HG02938 (cell line): ENCODE data around the gene NFASC.

Experiments
- ATAC-seq: cut with Tn5 transposase; IDR thresholded peaks from one replicate; pipeline ENCODE4 v1.9.1; 2021; ENCODE audit warnings: mild to moderate bottlenecking, moderate library complexity; ENCODE audit not compliant: unreplicated experiment

NFASC gene

DNA sequence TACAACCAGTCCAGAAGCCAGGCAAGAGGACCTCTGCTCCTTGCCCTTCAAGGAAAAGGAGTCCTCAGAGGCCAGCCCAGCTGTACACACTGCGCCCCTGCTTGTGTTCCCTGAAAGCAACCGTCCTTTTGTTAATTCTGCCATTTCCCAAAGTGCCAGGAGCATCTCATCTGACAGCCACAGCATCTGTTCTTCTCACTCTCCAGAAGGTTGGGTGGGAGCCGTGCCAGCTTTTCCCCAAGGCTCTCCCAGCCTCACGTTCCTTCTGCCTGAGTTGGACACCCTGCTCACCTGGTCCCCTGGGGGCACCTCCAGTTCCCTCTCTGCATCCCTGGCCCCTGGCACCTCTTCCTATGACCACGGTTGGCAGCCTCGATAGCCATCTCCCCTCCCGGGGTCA is 161.8 kb downstream of the NFASC start:
- ATAC-seq: no peak

DNA sequence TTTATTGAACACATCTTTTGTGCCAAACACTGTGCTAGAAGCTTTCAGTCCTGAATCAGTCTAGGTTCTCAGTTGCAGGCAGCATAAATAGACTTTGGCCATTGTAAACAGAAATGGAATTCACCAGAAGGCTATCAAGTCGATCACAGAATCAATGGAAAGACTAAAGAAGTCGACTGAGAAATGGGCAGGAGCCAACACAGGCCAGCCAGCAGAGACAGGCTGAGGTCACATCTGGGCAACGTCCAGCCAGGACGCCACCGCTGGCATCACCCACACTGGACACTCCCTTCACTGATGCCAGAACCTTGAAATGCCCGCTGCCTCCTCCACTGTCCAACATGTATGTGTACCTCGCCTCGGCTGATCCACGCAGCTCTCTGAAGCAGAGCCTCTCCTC is 166.9 kb downstream of the NFASC start:
- ATAC-seq: no peak

DNA sequence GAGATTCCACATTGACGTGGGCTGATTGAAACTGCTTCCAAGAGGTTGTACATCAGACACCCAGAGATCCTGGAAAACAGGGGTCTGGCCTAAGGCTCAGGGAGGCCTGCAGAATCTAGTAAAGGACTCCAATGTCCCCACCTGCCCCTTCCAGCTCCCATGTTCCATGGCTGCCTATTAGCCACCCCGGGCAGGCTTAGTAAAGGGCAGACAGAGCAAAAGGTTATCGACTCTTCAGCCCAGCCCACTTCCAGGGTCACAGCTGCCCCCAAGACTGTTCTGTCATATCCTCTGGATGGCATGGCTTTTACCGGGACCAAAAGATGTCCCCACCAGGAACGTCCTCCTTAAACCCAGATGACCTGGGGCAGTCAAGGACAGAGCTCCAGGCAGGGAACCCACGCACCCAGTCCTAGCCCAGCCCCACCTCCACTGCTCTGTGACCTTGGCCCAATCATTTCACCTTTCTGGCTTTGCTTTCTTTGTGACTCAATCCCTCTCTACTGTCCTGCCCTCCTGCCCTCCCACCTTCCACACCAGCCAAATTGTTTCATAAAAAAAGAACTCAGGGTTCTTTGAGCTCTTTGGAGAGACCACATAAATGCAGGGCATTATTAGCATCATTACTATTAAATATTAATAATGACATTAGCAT is 167.6 kb downstream of the NFASC start:
- no peak for ATAC-seq

GRCh38 chr1:205041001-205041715 is 170.5 kb downstream of the NFASC start:
- ATAC-seq: no peak

GRCh38 chr1:205041998-205042910 is 171.6 kb downstream of the NFASC start:
- ATAC-seq: no peak

- ATAC-seq: no peak
Observed at GRCh38 chr1:205042911-205043806, 172.5 kb downstream of the NFASC start, which contains the start of gene CNTN2. Gene CNTN2 (plus strand): TSS chr1:205043212. CDS start chr1:205053186, 9,974 bp downstream.

DNA sequence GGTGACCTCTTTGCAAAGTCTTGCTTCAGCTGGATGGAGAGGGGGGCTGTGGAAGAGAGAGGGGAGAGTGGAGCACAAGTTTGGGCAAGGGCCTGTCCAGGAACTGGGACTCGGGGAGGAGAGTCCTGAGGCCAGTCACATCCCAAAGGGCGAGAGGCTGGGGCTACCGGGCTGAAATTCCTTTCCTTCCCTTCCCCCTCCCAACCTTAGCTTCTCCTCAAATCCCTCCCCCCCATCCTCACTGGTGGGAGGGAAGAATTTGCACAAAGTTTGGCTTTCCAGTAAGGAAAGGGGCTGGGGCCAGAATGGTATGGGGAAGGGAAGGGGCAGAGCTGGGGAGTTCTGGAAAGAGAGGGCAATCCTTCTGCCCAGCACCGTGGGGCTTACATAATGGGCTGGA is 173.2 kb downstream of the NFASC start:
- no peak for ATAC-seq

GRCh38 chr1:205044741-205045140 is 174.1 kb downstream of the NFASC start:
- ATAC-seq: no peak

DNA sequence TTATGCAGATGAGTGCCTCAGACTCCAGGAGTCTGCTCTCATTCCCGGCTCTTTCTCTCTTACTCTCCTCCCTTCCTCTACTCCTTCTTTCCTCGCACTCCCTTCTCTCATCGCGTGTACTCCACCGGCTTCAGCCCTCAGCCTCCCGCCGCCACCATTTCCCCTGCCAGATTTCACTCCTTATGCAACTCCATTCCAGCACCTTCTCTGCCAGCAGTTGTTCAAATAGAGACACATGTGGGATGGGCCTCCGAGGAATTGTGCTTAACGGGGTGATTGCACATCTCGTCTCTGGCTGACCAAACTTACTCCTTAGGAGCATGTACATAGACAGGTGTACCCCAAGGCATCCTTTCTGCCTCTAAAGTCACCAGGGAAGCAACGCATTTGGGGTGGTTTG is 174.5 kb downstream of the NFASC start:
- ATAC-seq: no peak

DNA sequence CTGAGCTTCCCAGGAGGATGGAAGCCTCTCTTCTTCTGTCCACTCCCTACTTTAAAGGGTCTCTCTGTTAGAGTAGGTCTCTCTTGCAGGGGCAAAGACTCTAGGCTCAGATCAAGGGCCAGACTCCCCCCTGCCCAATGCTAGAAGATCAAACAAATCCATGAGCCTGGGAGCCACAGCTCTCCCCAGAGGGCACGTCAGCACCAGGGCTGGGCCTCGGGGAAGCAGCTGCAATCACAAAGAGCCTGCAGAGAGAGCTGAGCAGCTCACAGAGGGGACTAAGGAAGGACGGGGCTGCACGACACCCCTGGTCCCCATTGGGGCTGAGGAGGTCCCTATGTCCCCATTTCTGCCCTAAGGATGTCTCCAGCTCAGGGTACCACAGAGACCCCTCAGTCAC is 176.2 kb downstream of the NFASC start:
- no peak for ATAC-seq

DNA sequence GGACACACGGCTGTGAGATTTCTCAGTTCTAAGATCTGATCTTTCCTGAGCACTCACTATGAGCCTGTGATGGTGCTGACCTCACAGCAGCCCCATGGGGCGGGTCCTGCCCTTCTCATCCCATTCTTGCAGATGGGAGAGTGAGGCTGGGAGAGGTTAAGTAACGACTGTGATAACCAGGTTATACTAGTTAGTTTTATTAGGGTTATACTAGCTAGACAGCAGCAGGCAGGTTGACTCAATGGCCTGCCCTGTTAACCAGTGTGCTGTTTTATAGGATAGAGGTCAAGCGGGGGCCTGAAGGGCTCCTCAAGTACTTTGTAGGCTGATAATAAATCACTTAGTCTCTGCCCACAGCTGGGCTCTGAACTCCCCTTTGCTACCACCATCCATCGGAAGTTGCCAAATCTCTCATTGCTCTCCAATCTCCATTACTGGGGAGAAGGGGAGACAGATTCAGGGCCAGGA is 177.1 kb downstream of the NFASC start:
- ATAC-seq: no peak

GRCh38 chr1:205048382-205048781 is 177.7 kb downstream of the NFASC start:
- no peak for ATAC-seq

GRCh38 chr1:205049479-205049878 is 178.8 kb downstream of the NFASC start:
- ATAC-seq: no peak

DNA sequence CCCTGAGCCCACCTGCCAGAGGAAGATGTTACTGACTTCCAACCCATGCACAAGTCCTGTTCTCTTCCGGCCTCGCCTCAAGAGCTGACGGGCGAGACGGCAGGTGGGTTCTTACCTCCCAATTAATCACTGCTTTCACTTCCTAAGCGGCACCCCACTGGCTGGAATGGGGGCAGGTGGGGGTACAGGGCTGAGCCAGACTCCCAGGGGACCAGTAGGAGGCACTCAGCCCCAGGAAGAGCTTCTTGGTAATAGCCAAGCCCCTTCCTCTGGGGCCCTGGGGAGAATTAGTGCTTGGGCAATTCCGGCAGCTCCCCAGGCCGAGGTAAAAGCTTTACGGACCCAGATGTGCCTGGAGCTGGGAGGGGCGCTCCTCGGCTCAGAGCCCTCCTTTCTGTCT is 182.0 kb downstream of the NFASC start:
- no peak for ATAC-seq

DNA sequence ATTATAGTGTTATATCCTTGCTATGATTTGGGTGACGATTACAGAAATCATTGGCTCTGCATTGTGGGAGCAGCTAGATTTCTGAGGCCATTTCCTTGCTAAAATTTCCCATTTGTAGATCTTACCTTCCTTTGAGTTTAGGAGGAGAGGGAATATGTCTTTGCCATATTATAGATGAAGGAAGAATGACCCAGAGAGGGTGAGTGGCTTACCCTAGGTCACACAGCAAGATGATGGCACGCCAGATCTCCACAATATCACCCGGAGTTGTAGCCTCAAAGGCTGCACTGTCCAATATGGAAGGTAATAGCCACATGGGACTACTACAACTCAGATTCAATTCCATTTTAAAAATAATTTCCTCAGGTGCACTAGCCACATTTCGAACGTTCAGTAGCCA is 182.6 kb downstream of the NFASC start:
- no peak for ATAC-seq

DNA sequence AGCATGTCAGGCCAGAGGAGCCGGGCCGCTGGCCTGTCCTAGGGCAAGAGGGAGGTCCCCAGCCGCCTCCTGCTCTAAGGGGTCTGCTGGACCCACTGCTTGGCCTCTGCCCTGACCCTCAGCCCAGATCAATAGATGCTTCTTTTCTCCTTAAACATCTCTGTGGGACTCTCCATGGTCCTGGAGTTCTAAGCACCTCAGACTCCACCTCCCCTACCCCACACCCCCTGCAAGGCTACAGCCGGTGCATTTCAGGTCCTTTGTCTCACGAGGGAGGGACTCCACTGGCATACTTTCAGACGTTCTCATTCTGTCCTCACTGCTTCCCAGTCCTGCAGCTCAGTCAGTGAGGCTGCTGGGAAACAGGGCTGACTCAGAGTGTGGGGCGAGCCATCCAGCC is 183.4 kb downstream of the NFASC start:
- ATAC-seq: no peak

GRCh38 chr1:205056188-205056611 is 185.5 kb downstream of the NFASC start:
- ATAC-seq: no peak

GRCh38 chr1:205056956-205057568 is 186.4 kb downstream of the NFASC start:
- ATAC-seq: no peak

DNA sequence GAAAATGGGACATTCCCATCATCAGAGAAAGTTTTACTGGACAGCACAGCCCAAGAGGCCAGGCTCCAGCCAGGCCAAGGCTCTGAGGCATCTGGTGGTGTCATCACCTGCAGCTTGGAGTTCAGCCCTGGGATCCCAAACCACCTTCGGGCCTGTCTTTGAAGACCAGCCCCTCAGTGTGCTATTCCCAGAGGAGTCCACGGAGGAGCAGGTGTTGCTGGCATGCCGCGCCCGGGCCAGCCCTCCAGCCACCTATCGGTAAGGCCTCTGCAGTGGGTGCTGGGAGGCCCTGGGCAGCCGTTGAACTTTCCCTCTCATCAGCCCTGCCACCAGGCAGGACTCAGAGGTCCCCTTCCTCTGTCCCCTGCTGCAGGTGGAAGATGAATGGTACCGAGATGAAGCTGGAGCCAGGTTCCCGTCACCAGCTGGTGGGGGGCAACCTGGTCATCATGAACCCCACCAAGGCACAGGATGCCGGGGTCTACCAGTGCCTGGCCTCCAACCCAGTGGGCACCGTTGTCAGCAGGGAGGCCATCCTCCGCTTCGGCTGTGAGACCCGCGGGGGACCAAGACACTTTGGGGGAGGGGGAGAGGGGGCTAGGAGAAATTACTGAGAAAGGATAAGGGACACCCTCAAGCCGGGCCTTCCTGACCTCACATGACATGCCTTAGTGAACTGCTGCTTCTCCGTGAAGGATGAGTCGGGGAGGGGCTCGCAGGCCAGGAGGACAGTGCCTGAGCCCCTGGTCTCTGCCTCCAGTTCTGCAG is 187.3 kb downstream of the NFASC start:
- ATAC-seq: no peak
